HepG2 (cell line): ENCODE results near the gene RPTOR. TPM values are rescaled to one million over a fixed set of nuclear protein-coding genes. Genes with fewer than 3 reads are reported as not detected.

Experiments used
- ATAC-seq: fragments of 200-7000 bp; cut with Tn5 transposase; 3 replicates; pipeline ENCODE4 v1.9.1; 2020; ENCODE audit warnings: mild to moderate bottlenecking, moderate library complexity
- BruUV-seq: library from RNA; stranded (reverse); fragments of 400-500 nt; replicated peaks from 2 replicates; lab custom pipeline; 2021; lab: Mats Ljungman, UMichigan
- CTCF ChIA-PET: fragments of 300-600 bp; formaldehyde crosslinking; extraction: SDS; loops from one replicate; lab custom pipeline; 2021; ENCODE audit warnings: low total read pairs, inconsistent platforms, low intra/inter-chr PET ratio; lab: Yijun Ruan, JAX
- POLR2A ChIA-PET: fragments of 350-600 bp; sonication (Branson Sonifier 250); formaldehyde crosslinking; loops from one replicate; lab custom pipeline; 2020; ENCODE audit warnings: antibody characterized with exemption, inconsistent platforms; lab: Yijun Ruan, JAX
- DNase-seq: peaks from one replicate; pipeline ENCODE4 v3.0.0-alpha.2; 2015; ENCODE audit warnings: low spot score
- FAIRE-seq: peaks from 3 replicates; lab custom pipeline; 2011; peaks lifted over from hg19 to GRCh38; lab: Jason Lieb, UNC
- H2AFZ ChIP-seq: one replicate; pipeline ENCODE4 v1.6.1; 2011; ENCODE audit warnings: low read length, inconsistent platforms
- H3K27ac ChIP-seq: fragments of 300-600 bp; 3 replicates; pipeline ENCODE4 v1.8.0; 2011; ENCODE audit warnings: mixed run types, mild to moderate bottlenecking, mixed read lengths, low read length, inconsistent platforms; ENCODE audit not compliant: insufficient read depth; ENCODE audit errors: extremely low read length
- H3K27me3 ChIP-seq, 2 experiments: fragments of 200-600 bp in 1 of 2; 2 replicates in 1 of 2; 3 replicates in 1 of 2; pipeline versions ENCODE4 v1.6.0 to v1.8.0; 2011; ENCODE audit warnings: low read length in 2 of 2, mild to moderate bottlenecking in 2 of 2, moderate library complexity in 2 of 2, inconsistent platforms in 1 of 2; ENCODE audit not compliant: insufficient read depth in 2 of 2, control insufficient read depth in 1 of 2
- H3K36me3 ChIP-seq, 2 experiments: fragments of 200-600 bp in 1 of 2; replicated peaks in 1 of 2; 2 replicates in 1 of 2; 3 replicates in 1 of 2; pipeline versions ENCODE4 v1.5.1 to v1.8.0; 2011; ENCODE audit warnings: low read length in 2 of 2, inconsistent platforms in 1 of 2; ENCODE audit not compliant: insufficient read depth in 2 of 2, control insufficient read depth in 1 of 2
- H3K4me1 ChIP-seq: 2 replicates; pipeline ENCODE4 v1.5.1; 2012; ENCODE audit warnings: low read length, inconsistent platforms; ENCODE audit not compliant: insufficient read depth
- H3K4me2 ChIP-seq: 2 replicates; pipeline ENCODE4 v1.6.0; 2011; ENCODE audit warnings: low read depth, low read length, inconsistent platforms
- H3K4me3 ChIP-seq, 3 experiments: fragments of 200-600 bp in 1 of 3; sonication (generic), shearing (Covaris generic) in 1 of 3; replicated peaks in 1 of 3; 2 replicates each; pipeline ENCODE4 v1.5.1; 2011 to 2016; ENCODE audit warnings: low read length in 3 of 3, inconsistent platforms in 2 of 3, low read depth in 2 of 3, mild to moderate bottlenecking in 2 of 3, control low read depth in 1 of 3, mixed read lengths in 1 of 3; ENCODE audit not compliant: insufficient read depth in 1 of 3
- H3K79me2 ChIP-seq: one replicate; pipeline ENCODE4 v1.6.1; 2011; ENCODE audit warnings: low read length, inconsistent platforms; ENCODE audit not compliant: insufficient read depth
- H3K9ac ChIP-seq: 2 replicates; pipeline ENCODE4 v1.6.0; 2011; ENCODE audit warnings: mild to moderate bottlenecking, low read depth, low read length, inconsistent platforms; ENCODE audit not compliant: insufficient read depth
- H3K9me3 ChIP-seq: 2 replicates; pipeline ENCODE4 v1.5.1; 2012; ENCODE audit warnings: mild to moderate bottlenecking, low read length
- H4K20me1 ChIP-seq: 2 replicates; pipeline ENCODE4 v1.6.0; 2011; ENCODE audit warnings: inconsistent platforms, mild to moderate bottlenecking, low read length, moderate library complexity; ENCODE audit not compliant: insufficient read depth
- FOXK1 ChIP-seq: sonication (generic); formaldehyde crosslinking; IDR thresholded peaks from 2 replicates; pipeline ENCODE4 v1.4.0; 2020; ENCODE audit warnings: low read depth, missing genetic modification reagents, borderline replicate concordance
- IKZF5 ChIP-seq: IDR thresholded peaks from 2 replicates; pipeline ENCODE4 v1.6.1; 2018; ENCODE audit warnings: missing genetic modification reagents, mild to moderate bottlenecking, missing compliant biosample characterization
- KDM2A ChIP-seq: sonication (generic); formaldehyde crosslinking; IDR thresholded peaks from 2 replicates; pipeline ENCODE4 v1.4.0; 2020; ENCODE audit warnings: low read depth, missing genetic modification reagents, borderline replicate concordance
- POLR2AphosphoS5 ChIP-seq: IDR thresholded peaks from 2 replicates; pipeline ENCODE4 v1.6.1; 2012; ENCODE audit warnings: low read depth, low read length
- POLR2G ChIP-seq: fragments of 200-400 bp; formaldehyde crosslinking; IDR thresholded peaks from 2 replicates; pipeline ENCODE4 v1.6.1; 2018; ENCODE audit warnings: mild to moderate bottlenecking, low read depth, low read length, moderate library complexity
- RELA ChIP-seq: sonication (generic); formaldehyde crosslinking; IDR thresholded peaks from 2 replicates; pipeline ENCODE4 v1.4.0; 2020; ENCODE audit warnings: missing genetic modification reagents
- SIX4 ChIP-seq: sonication (generic); formaldehyde crosslinking; IDR thresholded peaks from 2 replicates; pipeline ENCODE4 v1.4.0; 2020; ENCODE audit warnings: missing genetic modification reagents
- SP140L ChIP-seq: sonication (generic); formaldehyde crosslinking; IDR thresholded peaks from 2 replicates; pipeline ENCODE4 v1.4.0; 2020; ENCODE audit warnings: missing genetic modification reagents, borderline replicate concordance
- USF2 ChIP-seq, 2 experiments: sonication (generic) in 1 of 2; formaldehyde crosslinking in 1 of 2; IDR thresholded peaks; 2 replicates each; pipeline versions ENCODE4 v1.5.1 to v1.6.1; 2011 to 2020; ENCODE audit warnings: borderline replicate concordance in 1 of 2, low read depth in 1 of 2, low read length in 1 of 2, mild to moderate bottlenecking in 1 of 2, missing genetic modification reagents in 1 of 2, moderate library complexity in 1 of 2
- WIZ ChIP-seq: sonication (generic); formaldehyde crosslinking; IDR thresholded peaks from 2 replicates; pipeline ENCODE4 v1.5.1; 2020; ENCODE audit warnings: mild to moderate bottlenecking, missing genetic modification reagents
- ZMYM2 ChIP-seq: sonication (generic); formaldehyde crosslinking; IDR thresholded peaks from 2 replicates; pipeline ENCODE4 v1.8.0; 2022; ENCODE audit warnings: mild to moderate bottlenecking, missing genetic modification reagents
- ZMYM3 ChIP-seq: sonication (generic); formaldehyde crosslinking; IDR thresholded peaks from 2 replicates; pipeline ENCODE4 v1.5.1; 2020; ENCODE audit warnings: mild to moderate bottlenecking, missing genetic modification reagents
- ZNF326 ChIP-seq: sonication (generic); formaldehyde crosslinking; IDR thresholded peaks from 2 replicates; pipeline ENCODE4 v1.4.0; 2020; ENCODE audit warnings: missing genetic modification reagents, borderline replicate concordance
- ZNF552 ChIP-seq: sonication (generic); formaldehyde crosslinking; IDR thresholded peaks from 2 replicates; pipeline ENCODE4 v1.9.0; 2022; ENCODE audit warnings: missing genetic modification reagents, mild to moderate bottlenecking, borderline replicate concordance
- ZNF800 ChIP-seq: sonication (generic); formaldehyde crosslinking; IDR thresholded peaks from 2 replicates; pipeline ENCODE4 v1.4.0; 2020; ENCODE audit warnings: missing genetic modification reagents
- ZSCAN20 ChIP-seq: sonication (generic); formaldehyde crosslinking; IDR thresholded peaks from 2 replicates; pipeline ENCODE4 v1.4.0; 2020; ENCODE audit warnings: missing genetic modification reagents, mild to moderate bottlenecking, borderline replicate concordance
- WGBS: methylation state at CpG from one replicate; pipeline ENCODE4 v1.1.6; 2017; ENCODE audit warnings: low lambda C conversion rate; 5-methylcytosine and 5-hydroxymethylcytosine counted together
- in situ Hi-C: cut with HindIII; loops from 2 replicates; pipeline ENCODE4 v1.10.0; 2017; ENCODE audit warnings: low pct_unique_long_range_greater_than_20kb; ENCODE audit not compliant: extremely low pct_ligation_motif_present
- intact Hi-C: fragments of 100-400 bp; cut with micrococcal nuclease; formaldehyde crosslinking; loops from one replicate; pipeline ENCODE4 v1.10.0; 2022; ENCODE audit not compliant: unreplicated experiment
- polyA plus RNA-seq, 8 experiments: library from polyadenylated mRNA; depleted of rRNA in 3 of 8; stranded (reverse) in 7 of 8; unstranded in 1 of 8; fragments of >200 nt; fragmentation: Illumina TruSeq in 4 of 8; extraction: Trizol in 4 of 8; gene quantifications; 2 replicates each; pipeline versions ENCODE4 v1.2.1 to v1.2.3, GENCODE V29; 2011 to 2016; ENCODE audit warnings: low read depth in 4 of 8, missing spikeins in 1 of 8, mixed read lengths in 1 of 8; ENCODE audit not compliant: insufficient read depth in 1 of 8
- total RNA-seq, 5 experiments: library from RNA; depleted of rRNA; stranded (reverse); fragments of >200 nt; fragmentation: Illumina TruSeq; extraction: Trizol; gene quantifications; 2 replicates each; pipeline ENCODE4 v1.2.3, GENCODE V29; 2016; ENCODE audit warnings: low read depth in 1 of 5
- TF ChIP-seq, protein P1 (sequence below): sonication (generic); formaldehyde crosslinking; IDR thresholded peaks from 2 replicates; pipeline ENCODE4 v1.4.0; 2020; ENCODE audit warnings: mild to moderate bottlenecking, low read depth, missing genetic modification reagents

RPTOR gene
- total and polyA plus RNA-seq, 2 of the 13 experiments (the other 11 are each of a cell fraction or from before 2014, with no cell fraction given), result 6.6 to 25.3 TPM

DNA sequence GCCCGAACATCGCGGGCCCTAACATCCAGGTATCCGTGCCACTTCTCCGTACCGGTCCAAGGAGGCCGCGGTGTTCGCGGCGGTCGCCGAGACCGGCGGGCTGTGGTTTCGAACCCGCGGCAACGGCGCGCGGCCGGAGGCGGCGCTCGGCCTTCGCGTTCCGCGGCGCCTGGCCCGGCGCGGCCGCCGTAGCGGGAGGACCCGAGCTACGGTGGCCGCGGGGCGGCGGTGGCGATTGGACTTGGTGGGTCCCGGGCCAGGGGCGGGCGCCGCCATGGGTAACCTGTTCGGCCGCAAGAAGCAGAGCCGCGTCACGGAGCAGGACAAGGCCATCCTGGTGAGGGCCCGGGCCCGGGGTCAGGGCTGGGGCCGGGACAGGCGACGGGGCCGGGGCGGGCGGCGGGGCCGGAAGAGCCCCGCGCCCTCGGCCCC lies 447.0 kb downstream of the RPTOR start, which contains the start of gene CHMP6:
Gene CHMP6 (plus strand): TSS at position 197 of the 432 bp plus-strand sequence. CDS start 78 bp downstream, at position 275.
- Histone ChIP-seq H3K9me3 (no peaks in the 10 kb centered on the region), H3K4me3 (peak within 1 kb of the TSS; percentile 87 to 95 (median 95)), H3K9ac (peak within 1 kb of the TSS; percentile 87), H3K36me3 (peaks cover 11 to 18% of the 10 kb centered on the region in 2 experiments), H3K27ac (peak within 1 kb of the TSS; percentile 49), H2AFZ (peak within 1 kb of the TSS; percentile 92), H4K20me1 (no peaks in the 10 kb centered on the region), H3K4me2 (peak within 1 kb of the TSS; percentile 94), H3K27me3 (peaks cover 3 to 30% of the 10 kb centered on the region in 2 experiments; a peak in 4 of 5 replicates), H3K79me2 (no peaks in the 10 kb centered on the region), H3K4me1 (peaks cover 63% of the 10 kb centered on the region)
- peak; percentile 13 for ATAC-seq
- ChIA-PET POLR2A (interaction anchor here (0.9 to 1.9 kb wide), 6 partner anchors 9 to 537 kb away, joined by 3 to 10 read pairs (median 5); no protein-coding TSS in a partner anchor), CTCF (interaction anchor here (1.9 kb wide), 1 partner anchor 110 kb away, joined by 15 read pairs; no protein-coding TSS in a partner anchor)
- BruUV-seq, result no TSS peak
- intact Hi-C loops (loop anchor here (5.0 kb wide), 1 partner anchor 51 kb away; no protein-coding TSS in a partner anchor), in situ Hi-C loops (no loop called here)
- under 1% methylated on average over 30 of the region's 66 CpGs for WGBS
- FAIRE-seq, result no peak
- peak; percentile 60 for DNase-seq
- no peak for TF ChIP-seq IKZF5 (CRISPR knock-in tag)
- no peak; the same call in 1 of the 2 replicates for TF ChIP-seq ZMYM2 (CRISPR knock-in tag)
- TF ChIP-seq POLR2G, result peak; percentile 71
- TF ChIP-seq ZNF800 (CRISPR knock-in tag), result no peak
- TF ChIP-seq FOXK1 (CRISPR knock-in tag), result 0 out of 2 replicates have a peak, but pooled peaks have one; percentile 26
- no peak for TF ChIP-seq USF2 (IDR thresholded peaks at IDR 0.05; ENCODE audit: low read depth, low read length)
- TF ChIP-seq USF2 (CRISPR knock-in tag; IDR thresholded peaks at IDR 0.05; ENCODE audit: borderline replicate concordance), result no peak
- no peak for TF ChIP-seq ZNF552
- TF ChIP-seq SIX4, result no peak
- no peak for TF ChIP-seq ZMYM3 (CRISPR knock-in tag)
- no peak for TF ChIP-seq ZNF326
- peak; percentile 50; the same call in 1 of the 2 replicates for TF ChIP-seq POLR2AphosphoS5
- TF ChIP-seq RELA (CRISPR knock-in tag), result no peak
- TF ChIP-seq KDM2A (CRISPR knock-in tag), result no peak
- no peak for TF ChIP-seq WIZ (CRISPR knock-in tag)
- no peak for TF ChIP-seq SP140L (CRISPR knock-in tag)
- TF ChIP-seq, protein P1, sequence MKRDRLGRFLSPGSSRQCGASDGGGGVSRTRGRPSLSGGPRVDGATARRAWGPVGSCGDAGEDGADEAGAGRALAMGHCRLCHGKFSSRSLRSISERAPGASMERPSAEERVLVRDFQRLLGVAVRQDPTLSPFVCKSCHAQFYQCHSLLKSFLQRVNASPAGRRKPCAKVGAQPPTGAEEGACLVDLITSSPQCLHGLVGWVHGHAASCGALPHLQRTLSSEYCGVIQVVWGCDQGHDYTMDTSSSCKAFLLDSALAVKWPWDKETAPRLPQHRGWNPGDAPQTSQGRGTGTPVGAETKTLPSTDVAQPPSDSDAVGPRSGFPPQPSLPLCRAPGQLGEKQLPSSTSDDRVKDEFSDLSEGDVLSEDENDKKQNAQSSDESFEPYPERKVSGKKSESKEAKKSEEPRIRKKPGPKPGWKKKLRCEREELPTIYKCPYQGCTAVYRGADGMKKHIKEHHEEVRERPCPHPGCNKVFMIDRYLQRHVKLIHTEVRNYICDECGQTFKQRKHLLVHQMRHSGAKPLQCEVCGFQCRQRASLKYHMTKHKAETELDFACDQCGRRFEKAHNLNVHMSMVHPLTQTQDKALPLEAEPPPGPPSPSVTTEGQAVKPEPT, result no peak
- TF ChIP-seq ZSCAN20, result no peak
